ENCODE measurements around the gene PSMA3. TPM values are rescaled to one million over a fixed set of nuclear protein-coding genes. Genes with fewer than 3 reads are reported as not detected.
A peak's percentile ranks its signal among the peaks of the same experiment; 100 is the strongest.

The PSMA3 gene
- total and polyA plus RNA-seq, 9 of the 15 experiments (the other 6 are each of a cell fraction or from before 2014, with no cell fraction given): 129 to 786 (median 319) TPM

GRCh38 chr14:58299401-58300330 is 55.0 kb downstream of the PSMA3 start (continued):
- TF ChIP-seq, protein P1, sequence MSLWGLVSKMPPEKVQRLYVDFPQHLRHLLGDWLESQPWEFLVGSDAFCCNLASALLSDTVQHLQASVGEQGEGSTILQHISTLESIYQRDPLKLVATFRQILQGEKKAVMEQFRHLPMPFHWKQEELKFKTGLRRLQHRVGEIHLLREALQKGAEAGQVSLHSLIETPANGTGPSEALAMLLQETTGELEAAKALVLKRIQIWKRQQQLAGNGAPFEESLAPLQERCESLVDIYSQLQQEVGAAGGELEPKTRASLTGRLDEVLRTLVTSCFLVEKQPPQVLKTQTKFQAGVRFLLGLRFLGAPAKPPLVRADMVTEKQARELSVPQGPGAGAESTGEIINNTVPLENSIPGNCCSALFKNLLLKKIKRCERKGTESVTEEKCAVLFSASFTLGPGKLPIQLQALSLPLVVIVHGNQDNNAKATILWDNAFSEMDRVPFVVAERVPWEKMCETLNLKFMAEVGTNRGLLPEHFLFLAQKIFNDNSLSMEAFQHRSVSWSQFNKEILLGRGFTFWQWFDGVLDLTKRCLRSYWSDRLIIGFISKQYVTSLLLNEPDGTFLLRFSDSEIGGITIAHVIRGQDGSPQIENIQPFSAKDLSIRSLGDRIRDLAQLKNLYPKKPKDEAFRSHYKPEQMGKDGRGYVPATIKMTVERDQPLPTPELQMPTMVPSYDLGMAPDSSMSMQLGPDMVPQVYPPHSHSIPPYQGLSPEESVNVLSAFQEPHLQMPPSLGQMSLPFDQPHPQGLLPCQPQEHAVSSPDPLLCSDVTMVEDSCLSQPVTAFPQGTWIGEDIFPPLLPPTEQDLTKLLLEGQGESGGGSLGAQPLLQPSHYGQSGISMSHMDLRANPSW (CRISPR knock-in tag; IDR thresholded peaks at IDR 0.05): no peak
- TF ChIP-seq MTA2 (IDR thresholded peaks at IDR 0.05; ENCODE audit: low read depth): no peak
- peak; percentile 78 for TF ChIP-seq SAP30 (IDR thresholded peaks at IDR 0.05; ENCODE audit: borderline replicate concordance, insufficient read depth, low read depth, low read length, poor library complexity, severe bottlenecking)
- no peak for TF ChIP-seq ZNF274 (IDR thresholded peaks at IDR 0.05; ENCODE audit: borderline replicate concordance, low read depth, low read length)
- no peak for TF ChIP-seq ATF4 (CRISPR knock-in tag; IDR thresholded peaks at IDR 0.05)
- TF ChIP-seq ELF4 (CRISPR knock-in tag; IDR thresholded peaks at IDR 0.05): no peak
- peak; percentile 70 for TF ChIP-seq ZBTB17 (CRISPR knock-in tag; IDR thresholded peaks at IDR 0.05)
- TF ChIP-seq HDAC1 (IDR thresholded peaks at IDR 0.05): peak in 1 of 2 experiments; percentile 32; a peak in 1 of 4 replicates
- TF ChIP-seq, protein P2, sequence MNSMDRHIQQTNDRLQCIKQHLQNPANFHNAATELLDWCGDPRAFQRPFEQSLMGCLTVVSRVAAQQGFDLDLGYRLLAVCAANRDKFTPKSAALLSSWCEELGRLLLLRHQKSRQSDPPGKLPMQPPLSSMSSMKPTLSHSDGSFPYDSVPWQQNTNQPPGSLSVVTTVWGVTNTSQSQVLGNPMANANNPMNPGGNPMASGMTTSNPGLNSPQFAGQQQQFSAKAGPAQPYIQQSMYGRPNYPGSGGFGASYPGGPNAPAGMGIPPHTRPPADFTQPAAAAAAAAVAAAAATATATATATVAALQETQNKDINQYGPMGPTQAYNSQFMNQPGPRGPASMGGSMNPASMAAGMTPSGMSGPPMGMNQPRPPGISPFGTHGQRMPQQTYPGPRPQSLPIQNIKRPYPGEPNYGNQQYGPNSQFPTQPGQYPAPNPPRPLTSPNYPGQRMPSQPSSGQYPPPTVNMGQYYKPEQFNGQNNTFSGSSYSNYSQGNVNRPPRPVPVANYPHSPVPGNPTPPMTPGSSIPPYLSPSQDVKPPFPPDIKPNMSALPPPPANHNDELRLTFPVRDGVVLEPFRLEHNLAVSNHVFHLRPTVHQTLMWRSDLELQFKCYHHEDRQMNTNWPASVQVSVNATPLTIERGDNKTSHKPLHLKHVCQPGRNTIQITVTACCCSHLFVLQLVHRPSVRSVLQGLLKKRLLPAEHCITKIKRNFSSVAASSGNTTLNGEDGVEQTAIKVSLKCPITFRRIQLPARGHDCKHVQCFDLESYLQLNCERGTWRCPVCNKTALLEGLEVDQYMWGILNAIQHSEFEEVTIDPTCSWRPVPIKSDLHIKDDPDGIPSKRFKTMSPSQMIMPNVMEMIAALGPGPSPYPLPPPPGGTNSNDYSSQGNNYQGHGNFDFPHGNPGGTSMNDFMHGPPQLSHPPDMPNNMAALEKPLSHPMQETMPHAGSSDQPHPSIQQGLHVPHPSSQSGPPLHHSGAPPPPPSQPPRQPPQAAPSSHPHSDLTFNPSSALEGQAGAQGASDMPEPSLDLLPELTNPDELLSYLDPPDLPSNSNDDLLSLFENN (IDR thresholded peaks at IDR 0.05; ENCODE audit: low read depth in 2 of 2, low read length in 2 of 2): 0 out of 4 replicates have a peak, but pooled peaks of 1 of the 2 experiments have one; percentile 11
- TF ChIP-seq, protein P3, sequence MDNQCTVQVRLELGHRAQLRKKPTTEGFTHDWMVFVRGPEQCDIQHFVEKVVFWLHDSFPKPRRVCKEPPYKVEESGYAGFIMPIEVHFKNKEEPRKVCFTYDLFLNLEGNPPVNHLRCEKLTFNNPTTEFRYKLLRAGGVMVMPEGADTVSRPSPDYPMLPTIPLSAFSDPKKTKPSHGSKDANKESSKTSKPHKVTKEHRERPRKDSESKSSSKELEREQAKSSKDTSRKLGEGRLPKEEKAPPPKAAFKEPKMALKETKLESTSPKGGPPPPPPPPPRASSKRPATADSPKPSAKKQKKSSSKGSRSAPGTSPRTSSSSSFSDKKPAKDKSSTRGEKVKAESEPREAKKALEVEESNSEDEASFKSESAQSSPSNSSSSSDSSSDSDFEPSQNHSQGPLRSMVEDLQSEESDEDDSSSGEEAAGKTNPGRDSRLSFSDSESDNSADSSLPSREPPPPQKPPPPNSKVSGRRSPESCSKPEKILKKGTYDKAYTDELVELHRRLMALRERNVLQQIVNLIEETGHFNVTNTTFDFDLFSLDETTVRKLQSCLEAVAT (IDR thresholded peaks at IDR 0.05): 0 out of 4 replicates have a peak, but pooled peaks of 1 of the 2 experiments have one; percentile 70
- peak; percentile 50; the same call in 1 of the 2 replicates for TF ChIP-seq CREB3L1 (IDR thresholded peaks at IDR 0.05; ENCODE audit: borderline replicate concordance, low read depth)
- TF ChIP-seq FOXK1 (CRISPR knock-in tag; IDR thresholded peaks at IDR 0.05; ENCODE audit: borderline replicate concordance): 0 out of 2 replicates have a peak, but pooled peaks have one; percentile 41
- TF ChIP-seq HDAC3 (IDR thresholded peaks at IDR 0.05; ENCODE audit: borderline replicate concordance, partially characterized antibody): no peak
- no peak for TF ChIP-seq ZNF586 (CRISPR knock-in tag; conservative IDR thresholded peaks at IDR 0.05)
- no peak for TF ChIP-seq BRD4 (IDR thresholded peaks at IDR 0.05)

Data from K562 (cell line).